B cell (primary cell): Measurements from ENCODE around the gene SNCB. TPM values are rescaled to one million over a fixed set of nuclear protein-coding genes. Genes with fewer than 3 reads are reported as not detected.

ENCODE experiments used
- ATAC-seq: fragments of 200-7000 bp; cut with Tn5 transposase; one replicate; pipeline ENCODE4 v1.10.0; 2021; ENCODE audit warnings: low read depth, mild to moderate bottlenecking, moderate number of reproducible peaks, moderate library complexity
- CTCF ChIA-PET: fragments of 350-600 bp; sonication (Branson Sonifier 250); formaldehyde crosslinking; loops from one replicate; lab custom pipeline; 2021; ENCODE audit warnings: antibody characterized with exemption, inconsistent platforms; lab: Charles Lee
- POLR2A ChIA-PET: fragments of 350-600 bp; sonication (Branson Sonifier 250); formaldehyde crosslinking; loops from one replicate; lab custom pipeline; 2021; ENCODE audit warnings: antibody characterized with exemption; lab: Charles Lee
- DNase-seq: peaks from one replicate; pipeline ENCODE4 v3.0.0; 2013
- H2AFZ ChIP-seq: 2 replicates; pipeline ENCODE4 v1.6.1; 2012; ENCODE audit warnings: mild to moderate bottlenecking, low read depth, low read length; ENCODE audit not compliant: insufficient read depth, poor library complexity, severe bottlenecking
- H3K27ac ChIP-seq, 2 donors: 1 replicate in 1 of 2; 2 replicates in 1 of 2; pipeline ENCODE4 v1.5.1; 2012 to 2013; ENCODE audit warnings: low read length in 2 of 2, mild to moderate bottlenecking in 2 of 2, moderate library complexity in 1 of 2
- H3K27me3 ChIP-seq, 4 experiments: fragments of 200-600 bp in 1 of 4; sonication (generic) in 1 of 4; replicated peaks in 1 of 4; 1 replicate in 2 of 4; 2 replicates in 2 of 4; pipeline versions ENCODE4 v1.6.1 to v1.7.0; 2013 to 2016; ENCODE audit warnings: low read length in 3 of 4, mild to moderate bottlenecking in 2 of 4, mixed read lengths in 1 of 4, moderate library complexity in 1 of 4; ENCODE audit not compliant: insufficient read depth in 4 of 4, control insufficient read depth in 3 of 4; ENCODE audit errors: control extremely low read depth in 1 of 4
- H3K36me3 ChIP-seq, 2 experiments: replicated peaks in 1 of 2; 1 replicate in 1 of 2; 2 replicates in 1 of 2; pipeline versions ENCODE4 v1.6.1 to v1.7.1; 2013; ENCODE audit warnings: low read length in 1 of 2; ENCODE audit not compliant: insufficient read depth in 2 of 2, control insufficient read depth in 1 of 2; ENCODE audit errors: control extremely low read depth in 1 of 2, extremely low read depth in 1 of 2
- H3K4me1 ChIP-seq, 2 donors: fragments of 200-600 bp in 1 of 2; sonication (generic) in 1 of 2; 1 replicate in 1 of 2; 2 replicates in 1 of 2; pipeline versions ENCODE4 v1.5.1 to v1.6.1; 2013 to 2017; ENCODE audit warnings: low read length in 2 of 2; ENCODE audit not compliant: control insufficient read depth in 2 of 2, insufficient read depth in 2 of 2
- H3K4me2 ChIP-seq: replicated peaks from 2 replicates; pipeline ENCODE3; 2012; ENCODE audit warnings: mild to moderate bottlenecking, low read depth, low read length; ENCODE audit not compliant: poor library complexity, severe bottlenecking
- H3K4me3 ChIP-seq, 5 experiments: fragments of 200-600 bp in 1 of 5; sonication (generic) in 1 of 5; 1 replicate in 3 of 5; 2 replicates in 2 of 5; pipeline versions ENCODE4 v1.5.1 to v1.7.0; 2011 to 2016; ENCODE audit warnings: low read length in 4 of 5, mild to moderate bottlenecking in 4 of 5, low read depth in 2 of 5, control low read depth in 1 of 5, moderate library complexity in 1 of 5; ENCODE audit not compliant: insufficient read depth in 1 of 5; ENCODE audit errors: control extremely low read depth in 1 of 5, extremely low read depth in 1 of 5
- H3K79me2 ChIP-seq: fragments of 200-600 bp; sonication (generic); one replicate; pipeline ENCODE4 v1.6.0; 2016; ENCODE audit warnings: low read length; ENCODE audit not compliant: control insufficient read depth, insufficient read depth
- H3K9ac ChIP-seq: fragments of 200-600 bp; sonication (generic); 2 replicates; pipeline ENCODE4 v1.6.1; 2017; ENCODE audit warnings: mild to moderate bottlenecking, low read length, moderate library complexity
- H3K9me3 ChIP-seq, 3 donors: one replicate each; pipeline versions ENCODE4 v1.6.1 to v1.7.1; 2013; ENCODE audit warnings: low read length in 2 of 3; ENCODE audit not compliant: control insufficient read depth in 2 of 3, insufficient read depth in 1 of 3; ENCODE audit errors: control extremely low read depth in 1 of 3
- H4K20me1 ChIP-seq: 2 replicates; pipeline ENCODE4 v1.6.0; 2012; ENCODE audit warnings: mild to moderate bottlenecking, low read length; ENCODE audit not compliant: insufficient read depth, control insufficient read depth, poor library complexity, severe bottlenecking
- H3K27ac Mint-ChIP-seq: one replicate; pipeline ENCODE4 v1.8.0; 2021; ENCODE audit warnings: mixed read lengths
- H3K27me3 Mint-ChIP-seq: one replicate; pipeline ENCODE4 v1.8.0; 2021; ENCODE audit warnings: mixed read lengths
- H3K4me1 Mint-ChIP-seq: one replicate; pipeline ENCODE4 v1.8.0; 2021; ENCODE audit warnings: mixed read lengths
- H3K4me3 Mint-ChIP-seq: one replicate; pipeline ENCODE4 v1.8.0; 2021; ENCODE audit warnings: mixed read lengths
- H3K9me3 Mint-ChIP-seq: one replicate; pipeline ENCODE4 v1.8.0; 2022; ENCODE audit warnings: mixed read lengths; ENCODE audit not compliant: insufficient read depth
- EZH2 ChIP-seq: IDR thresholded peaks from 2 replicates; pipeline ENCODE4 v1.6.1; 2012; ENCODE audit warnings: borderline replicate concordance, low read depth, mild to moderate bottlenecking, moderate library complexity, low read length; ENCODE audit not compliant: insufficient read depth, poor library complexity, severe bottlenecking
- WGBS: methylation state at CpG from one replicate; pipeline ENCODE4 v1.1.5; 2013; ENCODE audit warnings: missing lambda C conversion rate; ENCODE audit not compliant: insufficient coverage; 5-methylcytosine and 5-hydroxymethylcytosine counted together
- intact Hi-C: fragments of 100-400 bp; cut with micrococcal nuclease; formaldehyde crosslinking; loops from one replicate; pipeline ENCODE4 v1.10.0; 2022
- polyA plus RNA-seq: library from polyadenylated mRNA; depleted of rRNA; stranded (reverse); fragments of >200 nt; gene quantifications from 2 replicates; pipeline ENCODE4 v1.2.3, GENCODE V29; 2012
- total RNA-seq, 2 donors: library from RNA; stranded (reverse); fragments of 120-200 nt in 1 of 2; gene quantifications; 1 replicate in 1 of 2; 2 replicates in 1 of 2; pipeline versions ENCODE4 v1.2.3 to v1.2.4, GENCODE V29; 2013 to 2022
- TF ChIP-seq, protein P1 (sequence below): fragments of 200-600 bp; IDR thresholded peaks from one replicate; pipeline ENCODE4 v1.8.0; 2022; ENCODE audit warnings: antibody characterized with exemption, mild to moderate bottlenecking

SNCB gene
- total and polyA plus RNA-seq, 2 donors (not counting 1 experiment from before 2014, with no cell fraction given): 0.09 TPM; not detected in 1

DNA sequence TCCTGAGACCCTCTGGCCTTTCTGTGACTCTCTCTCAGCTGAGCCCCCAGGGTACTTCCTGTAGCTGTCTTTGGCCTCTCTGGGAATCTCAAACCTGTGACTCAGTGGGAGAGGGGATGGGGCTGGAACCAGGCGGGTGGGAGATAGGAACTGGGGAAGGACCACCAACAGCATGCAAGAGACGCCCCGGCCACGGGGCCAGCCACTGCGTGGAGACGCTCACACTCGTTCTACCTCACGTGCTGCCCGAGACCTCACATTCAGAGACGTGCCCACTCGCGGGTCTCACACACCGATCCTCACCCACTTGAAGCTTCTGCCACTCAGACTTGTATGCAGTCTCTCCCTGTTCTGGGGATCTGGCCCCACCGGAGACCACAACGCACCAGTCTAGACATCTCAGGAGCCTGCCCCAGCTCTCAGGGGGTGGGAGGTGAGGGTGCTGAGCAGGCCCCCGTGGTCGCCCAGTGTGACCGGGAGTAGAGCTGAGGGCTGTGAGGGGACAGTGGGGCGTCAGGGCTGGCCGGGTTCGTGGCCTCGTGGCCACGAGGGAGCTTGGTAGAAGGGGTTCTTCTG lies 34.2 kb downstream of the SNCB start:
- H3K9me3 Mint-ChIP-seq: no peaks in the 10 kb centered on the region
- ChIA-PET POLR2A (interaction anchor here (1.1 kb wide), 1 partner anchor 51 kb away, joined by 5 read pairs; the partner anchor contains the start of gene TSPAN17), CTCF (interaction anchor here (0.9 to 2.7 kb wide), 5 partner anchors 17 to 180 kb away, joined by 4 to 10 read pairs (median 4); partner anchors contain the start of genes CLTB and TSPAN17)
- TF ChIP-seq, protein P1, sequence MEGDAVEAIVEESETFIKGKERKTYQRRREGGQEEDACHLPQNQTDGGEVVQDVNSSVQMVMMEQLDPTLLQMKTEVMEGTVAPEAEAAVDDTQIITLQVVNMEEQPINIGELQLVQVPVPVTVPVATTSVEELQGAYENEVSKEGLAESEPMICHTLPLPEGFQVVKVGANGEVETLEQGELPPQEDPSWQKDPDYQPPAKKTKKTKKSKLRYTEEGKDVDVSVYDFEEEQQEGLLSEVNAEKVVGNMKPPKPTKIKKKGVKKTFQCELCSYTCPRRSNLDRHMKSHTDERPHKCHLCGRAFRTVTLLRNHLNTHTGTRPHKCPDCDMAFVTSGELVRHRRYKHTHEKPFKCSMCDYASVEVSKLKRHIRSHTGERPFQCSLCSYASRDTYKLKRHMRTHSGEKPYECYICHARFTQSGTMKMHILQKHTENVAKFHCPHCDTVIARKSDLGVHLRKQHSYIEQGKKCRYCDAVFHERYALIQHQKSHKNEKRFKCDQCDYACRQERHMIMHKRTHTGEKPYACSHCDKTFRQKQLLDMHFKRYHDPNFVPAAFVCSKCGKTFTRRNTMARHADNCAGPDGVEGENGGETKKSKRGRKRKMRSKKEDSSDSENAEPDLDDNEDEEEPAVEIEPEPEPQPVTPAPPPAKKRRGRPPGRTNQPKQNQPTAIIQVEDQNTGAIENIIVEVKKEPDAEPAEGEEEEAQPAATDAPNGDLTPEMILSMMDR: no peak
- TF ChIP-seq EZH2: no peak
- Histone ChIP-seq H3K4me2 (peak overlapping the region; percentile 85), H4K20me1 (no peaks in the 10 kb centered on the region), H3K27me3 (peaks cover 0 to 14% (median 3%) of the 10 kb centered on the region in 4 experiments), H3K9ac (no peak overlapping the region), H3K27ac (no peak overlapping the region), H3K36me3 (peaks cover 0 to 2% of the 10 kb centered on the region in 2 experiments), H3K9me3 (peaks cover 0 to 9% (median 0%) of the 10 kb centered on the region in 3 donors), H2AFZ (peak overlapping the region; percentile 72), H3K4me3 (peak overlapping the region in 1 of 5 experiments; percentile 29), H3K4me1 (peaks cover 0 to 10% of the 10 kb centered on the region in 2 donors), H3K79me2 (no peaks in the 10 kb centered on the region)
- intact Hi-C loops: no loop called here
- ATAC-seq: no peak
- WGBS: 83% methylated on average over 23 of the region's 23 CpGs
- peaks cover 7% of the 10 kb centered on the region for H3K4me1 Mint-ChIP-seq
- peak overlapping the region; percentile 32 for H3K27ac Mint-ChIP-seq
- DNase-seq: no peak
- no peaks in the 10 kb centered on the region for H3K27me3 Mint-ChIP-seq
- H3K4me3 Mint-ChIP-seq: peak overlapping the region; percentile 75

DNA sequence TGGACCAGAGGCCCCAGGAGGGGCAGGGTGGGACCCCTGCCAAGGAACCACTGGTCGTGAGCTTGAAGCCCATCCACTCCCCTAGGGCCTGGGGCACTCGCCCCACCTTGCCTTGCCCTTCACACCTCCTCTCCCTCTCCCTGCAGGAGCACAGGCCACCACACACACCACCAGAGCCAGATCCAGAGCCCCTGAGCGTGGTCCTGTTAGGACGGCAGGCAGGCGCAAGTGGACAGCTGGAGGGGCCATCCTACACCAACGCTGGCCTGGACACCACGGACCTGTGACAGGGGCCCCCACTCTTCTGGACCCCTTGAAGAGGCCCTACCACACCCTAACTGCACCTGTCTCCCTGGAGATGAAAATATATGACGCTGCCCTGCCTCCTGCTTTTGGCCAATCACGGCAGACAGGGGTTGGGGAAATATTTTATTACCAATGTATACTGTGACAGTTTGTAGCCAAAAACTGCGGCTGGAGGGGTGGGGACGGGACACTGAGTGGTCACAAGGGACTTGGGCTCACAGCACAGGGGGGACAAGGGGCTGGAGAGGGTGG lies 34.9 kb downstream of the SNCB start:
- Histone ChIP-seq H4K20me1 (no peaks in the 10 kb centered on the region), H3K4me2 (no peak overlapping the region), H3K4me1 (peaks cover 0 to 10% of the 10 kb centered on the region in 2 donors), H3K9me3 (peaks cover 0 to 12% (median 0%) of the 10 kb centered on the region in 3 donors), H3K27me3 (peaks cover 0 to 14% (median 3%) of the 10 kb centered on the region in 4 experiments), H3K4me3 (no peak overlapping the region), H3K79me2 (no peaks in the 10 kb centered on the region), H3K9ac (no peak overlapping the region), H3K36me3 (peaks cover 0 to 2% of the 10 kb centered on the region in 2 experiments), H3K27ac (no peak overlapping the region), H2AFZ (no peak overlapping the region)
- TF ChIP-seq, protein P1: no peak
- TF ChIP-seq EZH2: no peak
- ChIA-PET POLR2A (interaction anchor here (1.1 kb wide), 1 partner anchor 52 kb away, joined by 5 read pairs; the partner anchor contains the start of gene TSPAN17), CTCF (interaction anchor here (0.9 to 2.7 kb wide), 4 partner anchors 16 to 65 kb away, joined by 4 to 10 read pairs (median 4); partner anchors contain the start of gene TSPAN17)
- intact Hi-C loops: no loop called here
- DNase-seq (no peak), ATAC-seq (no peak)
- Mint-ChIP-seq H3K9me3 (no peaks in the 10 kb centered on the region), H3K4me1 (peaks cover 7% of the 10 kb centered on the region), H3K4me3 (peak overlapping the region; percentile 23), H3K27me3 (no peaks in the 10 kb centered on the region), H3K27ac (no peak overlapping the region)
- WGBS: 93% methylated on average over 9 of the region's 11 CpGs
